Duodenal mucosa (tissue), 2 donors: ENCODE measurements around the gene CDH13.

ENCODE experiments used
- H3K27ac ChIP-seq: one replicate; pipeline ENCODE4 v1.7.0; 2013; ENCODE audit warnings: low read depth, low read length
- H3K27me3 ChIP-seq, 2 donors: one replicate each; pipeline ENCODE4 v1.7.0; 2013; ENCODE audit warnings: low read length in 2 of 2, control low read depth in 1 of 2; ENCODE audit not compliant: insufficient read depth in 2 of 2, control insufficient read depth in 1 of 2
- H3K36me3 ChIP-seq, 2 donors: one replicate each; pipeline ENCODE4 v1.7.0; 2013; ENCODE audit warnings: low read length in 2 of 2, control low read depth in 1 of 2; ENCODE audit not compliant: insufficient read depth in 2 of 2, control insufficient read depth in 1 of 2
- H3K4me1 ChIP-seq, 2 donors: one replicate each; pipeline ENCODE4 v1.7.0; 2013; ENCODE audit warnings: low read length in 2 of 2, control low read depth in 1 of 2; ENCODE audit not compliant: insufficient read depth in 2 of 2, control insufficient read depth in 1 of 2
- H3K4me3 ChIP-seq, 2 donors: one replicate each; pipeline ENCODE4 v1.7.0; 2013; ENCODE audit warnings: low read length in 2 of 2, low read depth in 1 of 2
- H3K9ac ChIP-seq, 2 donors: one replicate each; pipeline ENCODE4 v1.7.0; 2013; ENCODE audit warnings: low read length in 2 of 2, low read depth in 1 of 2
- H3K9me3 ChIP-seq, 2 donors: one replicate each; pipeline ENCODE4 v1.7.0; 2013; ENCODE audit warnings: low read length in 2 of 2, control low read depth in 1 of 2; ENCODE audit not compliant: control insufficient read depth in 1 of 2

The CDH13 gene

GRCh38 chr16:83733301-83733700 lies 1106.5 kb downstream of the CDH13 start:
- Histone ChIP-seq H3K27ac (no peak overlapping the region), H3K4me3 (no peak overlapping the region), H3K4me1 (no peaks in the 10 kb centered on the region), H3K9ac (no peak overlapping the region), H3K36me3 (no peaks in the 10 kb centered on the region), H3K9me3 (peaks cover 4 to 11% of the 10 kb centered on the region in 2 donors), H3K27me3 (no peaks in the 10 kb centered on the region)

- Histone ChIP-seq H3K4me3 (no peak overlapping the region), H3K9me3 (peaks cover 4 to 11% of the 10 kb centered on the region in 2 donors), H3K36me3 (no peaks in the 10 kb centered on the region), H3K4me1 (no peaks in the 10 kb centered on the region), H3K27ac (no peak overlapping the region), H3K9ac (no peak overlapping the region), H3K27me3 (no peaks in the 10 kb centered on the region)
Measured at GRCh38 chr16:83734136-83734535, 1107.4 kb downstream of the CDH13 start.

- Histone ChIP-seq H3K9ac (no peak overlapping the region), H3K9me3 (peaks cover 4 to 11% of the 10 kb centered on the region in 2 donors), H3K4me3 (no peak overlapping the region), H3K27me3 (no peaks in the 10 kb centered on the region), H3K4me1 (no peaks in the 10 kb centered on the region), H3K36me3 (no peaks in the 10 kb centered on the region), H3K27ac (no peak overlapping the region)
Measured at GRCh38 chr16:83737729-83738354, 1111.1 kb downstream of the CDH13 start.

GRCh38 chr16:83738923-83739503 lies 1112.2 kb downstream of the CDH13 start:
- Histone ChIP-seq H3K36me3 (no peaks in the 10 kb centered on the region), H3K27me3 (no peaks in the 10 kb centered on the region), H3K27ac (no peak overlapping the region), H3K4me3 (no peak overlapping the region), H3K4me1 (no peaks in the 10 kb centered on the region), H3K9me3 (peaks cover 4 to 7% of the 10 kb centered on the region in 2 donors), H3K9ac (no peak overlapping the region)

- Histone ChIP-seq H3K9me3 (no peaks in the 10 kb centered on the region), H3K4me1 (no peaks in the 10 kb centered on the region), H3K36me3 (no peaks in the 10 kb centered on the region), H3K9ac (no peak overlapping the region), H3K27ac (no peak overlapping the region), H3K4me3 (no peak overlapping the region), H3K27me3 (no peaks in the 10 kb centered on the region)
Measured at GRCh38 chr16:83742124-83742899, 1115.5 kb downstream of the CDH13 start.

GRCh38 chr16:83743241-83743640 lies 1116.5 kb downstream of the CDH13 start:
- no peaks in the 10 kb centered on the region for H3K36me3 ChIP-seq
- H3K9ac ChIP-seq = no peak overlapping the region
- no peaks in the 10 kb centered on the region for H3K9me3 ChIP-seq
- H3K27me3 ChIP-seq = no peaks in the 10 kb centered on the region
- no peaks in the 10 kb centered on the region for H3K4me1 ChIP-seq
- no peak overlapping the region for H3K27ac ChIP-seq
- H3K4me3 ChIP-seq = no peak overlapping the region

- Histone ChIP-seq H3K9me3 (no peaks in the 10 kb centered on the region), H3K4me3 (no peak overlapping the region), H3K27ac (no peak overlapping the region), H3K4me1 (no peaks in the 10 kb centered on the region), H3K36me3 (no peaks in the 10 kb centered on the region), H3K27me3 (no peaks in the 10 kb centered on the region), H3K9ac (no peak overlapping the region)
Measured at GRCh38 chr16:83743720-83744119, 1117.0 kb downstream of the CDH13 start.

- no peak overlapping the region for H3K9ac ChIP-seq
- H3K4me1 ChIP-seq = no peaks in the 10 kb centered on the region
- no peaks in the 10 kb centered on the region for H3K9me3 ChIP-seq
- no peaks in the 10 kb centered on the region for H3K36me3 ChIP-seq
- no peaks in the 10 kb centered on the region for H3K27me3 ChIP-seq
- H3K27ac ChIP-seq = no peak overlapping the region
- H3K4me3 ChIP-seq = no peak overlapping the region
Measured at GRCh38 chr16:83744441-83744981, 1117.7 kb downstream of the CDH13 start.

- H3K4me1 ChIP-seq = no peaks in the 10 kb centered on the region
- H3K9me3 ChIP-seq = no peaks in the 10 kb centered on the region
- no peak overlapping the region for H3K27ac ChIP-seq
- H3K4me3 ChIP-seq = no peak overlapping the region
- no peaks in the 10 kb centered on the region for H3K27me3 ChIP-seq
- H3K9ac ChIP-seq = no peak overlapping the region
- H3K36me3 ChIP-seq = no peaks in the 10 kb centered on the region
Measured at GRCh38 chr16:83746611-83747010, 1119.8 kb downstream of the CDH13 start.

GRCh38 chr16:83747936-83748335 lies 1121.2 kb downstream of the CDH13 start:
- H3K27ac ChIP-seq = no peak overlapping the region
- no peak overlapping the region for H3K9ac ChIP-seq
- H3K4me3 ChIP-seq = no peak overlapping the region
- H3K4me1 ChIP-seq = no peaks in the 10 kb centered on the region
- H3K9me3 ChIP-seq = no peaks in the 10 kb centered on the region
- H3K36me3 ChIP-seq = no peaks in the 10 kb centered on the region
- no peaks in the 10 kb centered on the region for H3K27me3 ChIP-seq
